ENCODE results near the gene C10orf120.

The C10orf120 gene

GRCh38 chr10:122673269-122673668 is 26.4 kb downstream of the C10orf120 start:
- TF ChIP-seq CTCF (conservative IDR thresholded peaks at IDR 0.05; ENCODE audit: low read length): no peak
- no peak for DNase-seq (ENCODE audit: low read depth)
- H3K4me3 ChIP-seq (ENCODE audit: low read length): no peak overlapping the region

- DNase-seq (ENCODE audit: low read depth): no peak
- no peak overlapping the region for H3K4me3 ChIP-seq (ENCODE audit: low read length)
- no peak for TF ChIP-seq CTCF (conservative IDR thresholded peaks at IDR 0.05; ENCODE audit: low read length)
Measured at GRCh38 chr10:122672655-122673054, 27.0 kb downstream of the C10orf120 start.

- no peak overlapping the region for H3K4me3 ChIP-seq (ENCODE audit: low read length)
- no peak for DNase-seq (ENCODE audit: low read depth)
- no peak for TF ChIP-seq CTCF (conservative IDR thresholded peaks at IDR 0.05; ENCODE audit: low read length)
Measured at GRCh38 chr10:122671355-122671754, 28.3 kb downstream of the C10orf120 start.

- no peak overlapping the region for H3K4me3 ChIP-seq (ENCODE audit: low read length)
- TF ChIP-seq CTCF (conservative IDR thresholded peaks at IDR 0.05; ENCODE audit: low read length): no peak
- DNase-seq (ENCODE audit: low read depth): no peak
Measured at GRCh38 chr10:122669842-122670241, 29.8 kb downstream of the C10orf120 start.

- DNase-seq (ENCODE audit: low read depth): no peak
- H3K4me3 ChIP-seq (ENCODE audit: low read length): no peak overlapping the region
- TF ChIP-seq CTCF (conservative IDR thresholded peaks at IDR 0.05; ENCODE audit: low read length): no peak
Measured at GRCh38 chr10:122669045-122669444, 30.6 kb downstream of the C10orf120 start.

GRCh38 chr10:122665946-122666345 is 33.7 kb downstream of the C10orf120 start:
- TF ChIP-seq CTCF (conservative IDR thresholded peaks at IDR 0.05; ENCODE audit: low read length): no peak
- no peak overlapping the region for H3K4me3 ChIP-seq (ENCODE audit: low read length)
- DNase-seq (ENCODE audit: low read depth): no peak

GRCh38 chr10:122665329-122665860 is 34.3 kb downstream of the C10orf120 start:
- TF ChIP-seq CTCF (conservative IDR thresholded peaks at IDR 0.05; ENCODE audit: low read length): no peak
- H3K4me3 ChIP-seq (ENCODE audit: low read length): no peak overlapping the region
- DNase-seq (ENCODE audit: low read depth): no peak
